GM21723 (cell line): ENCODE results near the gene ACO2.
"Not testable (repeated sequence)": the region's sequence is repeated elsewhere in the genome, so short reads cannot be mapped to it uniquely, and the experiment has no call there.

Experiments used
- ATAC-seq: cut with Tn5 transposase; IDR thresholded peaks from one replicate; pipeline ENCODE4 v1.9.1; 2021; ENCODE audit warnings: mild to moderate bottlenecking, moderate library complexity; ENCODE audit not compliant: unreplicated experiment

Gene ACO2

DNA sequence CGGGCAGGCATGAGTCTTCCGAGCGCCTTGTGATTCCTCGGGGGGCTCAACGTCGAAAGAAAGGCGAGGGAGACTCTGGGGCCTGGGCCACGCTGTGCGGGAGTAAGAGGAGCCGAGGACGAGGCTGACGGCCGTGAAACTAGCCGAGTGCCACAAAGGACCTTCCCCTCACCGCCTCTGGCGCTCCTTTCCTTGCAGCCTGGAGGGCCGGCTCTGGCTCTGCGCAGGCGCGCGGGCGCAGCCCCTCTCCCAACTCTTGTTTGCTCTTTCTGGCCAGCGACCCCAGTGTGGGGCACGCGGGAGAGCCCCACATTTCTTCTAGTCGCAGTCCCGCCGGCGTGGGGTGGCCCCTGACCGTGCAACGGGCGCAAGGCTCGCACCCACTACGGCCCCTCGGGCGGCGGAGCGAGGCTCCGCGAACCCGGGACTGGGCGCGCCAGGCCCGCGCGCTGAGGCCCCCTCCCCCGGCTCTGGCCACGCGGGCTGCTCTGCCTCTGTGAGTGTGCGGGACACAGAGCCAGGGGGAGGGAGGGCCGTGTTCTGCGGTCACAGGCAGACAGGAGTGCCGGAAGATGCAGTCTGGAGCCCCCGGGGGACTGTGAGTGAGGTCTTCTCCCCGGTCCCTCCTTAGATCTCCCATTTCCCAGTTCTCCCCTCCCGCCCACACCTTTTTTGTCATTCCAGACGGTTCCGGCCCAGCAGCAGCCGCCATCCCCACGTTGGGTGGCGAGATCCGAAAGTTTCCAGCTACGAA, 21.3 kb upstream of the ACO2 start:
- no peak for ATAC-seq

GRCh38 chr22:41448189-41448808, 20.6 kb upstream of the ACO2 start:
- ATAC-seq: peak; percentile 46

DNA sequence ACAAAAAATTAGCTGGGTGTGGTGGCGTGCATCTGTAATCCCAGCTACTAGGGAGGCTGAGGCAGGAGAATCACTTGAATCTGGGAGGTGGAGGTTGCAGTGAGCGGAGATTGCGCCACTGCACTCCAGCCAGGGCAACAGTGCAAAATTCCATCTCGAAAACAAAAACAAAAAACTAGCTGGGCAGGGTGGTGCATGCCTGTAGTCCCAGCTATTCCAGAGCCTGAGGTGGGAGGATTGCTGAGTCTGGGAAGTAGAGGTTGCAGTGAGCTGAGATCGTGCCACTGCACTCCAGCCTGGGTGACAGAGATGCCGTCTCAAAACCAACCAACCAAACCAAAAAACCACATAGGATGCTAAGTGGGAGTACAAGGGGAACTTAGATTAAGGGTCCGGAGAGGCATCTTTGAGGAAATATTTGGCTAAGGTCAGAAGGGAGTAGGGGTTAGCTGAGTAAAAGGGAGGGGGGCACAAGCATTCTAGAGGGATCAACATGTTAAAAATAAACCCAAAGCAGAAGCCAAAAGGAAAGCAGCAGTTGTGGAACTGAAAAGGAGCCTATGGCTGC, 10.7 kb upstream of the ACO2 start:
- no peak for ATAC-seq

DNA sequence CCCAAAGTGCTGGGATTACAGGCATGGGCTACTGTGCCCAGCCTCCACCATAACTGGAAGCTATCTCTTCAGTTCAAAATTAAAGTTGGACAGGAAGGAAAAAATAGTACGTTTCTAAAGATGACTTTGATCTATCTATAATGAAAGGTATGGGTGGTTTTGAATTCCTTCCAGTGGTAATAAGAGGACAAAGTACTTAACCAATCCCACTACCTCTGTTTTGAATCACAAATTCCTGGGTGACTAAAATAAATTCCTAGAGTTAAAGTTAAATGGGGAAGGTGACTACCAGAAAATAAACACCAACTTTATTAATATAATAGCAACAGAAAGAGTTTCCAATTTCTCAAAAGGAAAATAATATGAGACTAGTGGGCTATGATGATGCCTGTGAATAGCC, 9.5 kb upstream of the ACO2 start:
- ATAC-seq: no peak

GRCh38 chr22:41460071-41460470, 8.8 kb upstream of the ACO2 start:
- not testable (repeated sequence) for ATAC-seq

DNA sequence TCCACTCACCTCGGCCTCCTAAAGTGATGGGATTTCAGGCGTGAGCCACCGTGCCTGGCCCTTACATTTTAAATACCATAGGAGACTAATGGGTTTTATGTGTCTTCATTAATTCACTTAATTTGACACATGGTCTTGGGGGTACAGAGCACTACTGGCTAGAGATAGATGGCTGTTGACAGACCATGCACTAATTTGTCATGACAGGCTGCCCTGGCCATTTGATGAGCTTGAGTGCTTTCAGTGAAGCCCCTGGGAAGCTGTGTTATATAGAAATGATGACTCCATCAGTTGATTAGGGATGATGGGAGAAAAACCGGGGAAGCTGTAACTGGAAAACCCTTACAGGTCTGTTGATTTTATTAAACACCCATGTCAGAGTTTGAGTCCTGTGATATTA, 7.0 kb upstream of the ACO2 start:
- ATAC-seq: no peak

DNA sequence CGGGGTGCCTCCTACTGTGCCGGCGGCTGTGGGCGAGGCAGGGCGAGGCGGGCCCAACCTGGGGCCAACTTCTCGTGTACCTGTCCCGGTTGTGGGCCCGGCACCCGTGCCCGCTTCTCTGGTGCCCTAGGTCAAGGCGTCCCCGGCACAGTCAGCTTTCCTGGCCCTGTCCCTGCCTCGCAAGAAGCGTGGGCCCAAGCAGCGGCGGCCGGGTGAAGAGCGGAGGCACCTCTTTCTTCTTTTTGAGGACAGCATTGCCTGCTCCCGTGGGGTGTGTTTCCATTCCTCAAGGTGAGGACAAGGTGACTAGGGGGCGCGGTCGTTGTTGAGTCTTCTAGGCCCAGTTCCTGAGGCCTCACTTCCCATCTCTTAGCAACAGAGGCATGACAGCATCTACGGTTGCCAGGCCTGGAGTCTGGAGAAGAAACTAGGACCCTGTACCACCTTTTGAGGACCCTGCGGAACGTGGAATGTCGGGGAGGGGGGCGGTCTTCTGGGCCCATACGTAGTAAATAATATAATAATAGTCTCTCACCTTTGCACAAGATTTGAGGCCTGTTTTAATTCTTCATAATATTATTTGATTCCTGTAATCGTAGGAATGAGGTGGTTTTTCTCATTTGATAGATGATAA, 418 bp downstream of the ACO2 start:
- ATAC-seq: peak; percentile 29

DNA sequence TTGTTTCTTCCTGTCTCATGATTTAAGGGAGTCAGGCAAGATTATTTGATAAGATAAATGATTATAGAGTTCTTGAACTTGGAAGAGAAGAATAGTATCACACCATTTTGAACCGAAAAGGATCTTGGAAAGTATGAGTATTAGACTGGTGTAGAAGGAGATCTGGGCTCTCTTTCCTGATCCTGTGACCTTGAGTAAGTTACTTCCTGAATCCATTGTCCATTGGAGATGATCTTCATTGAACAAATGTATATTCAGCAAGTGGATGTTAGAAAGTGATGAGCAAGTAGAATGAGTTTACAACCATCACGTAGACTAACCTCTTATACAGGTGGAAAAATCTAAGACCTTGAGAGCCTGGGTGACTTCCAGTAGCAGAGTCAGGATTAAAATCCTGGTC, 2.0 kb downstream of the ACO2 start:
- ATAC-seq: no peak

GRCh38 chr22:41471568-41471967, 2.7 kb downstream of the ACO2 start:
- ATAC-seq: no peak

DNA sequence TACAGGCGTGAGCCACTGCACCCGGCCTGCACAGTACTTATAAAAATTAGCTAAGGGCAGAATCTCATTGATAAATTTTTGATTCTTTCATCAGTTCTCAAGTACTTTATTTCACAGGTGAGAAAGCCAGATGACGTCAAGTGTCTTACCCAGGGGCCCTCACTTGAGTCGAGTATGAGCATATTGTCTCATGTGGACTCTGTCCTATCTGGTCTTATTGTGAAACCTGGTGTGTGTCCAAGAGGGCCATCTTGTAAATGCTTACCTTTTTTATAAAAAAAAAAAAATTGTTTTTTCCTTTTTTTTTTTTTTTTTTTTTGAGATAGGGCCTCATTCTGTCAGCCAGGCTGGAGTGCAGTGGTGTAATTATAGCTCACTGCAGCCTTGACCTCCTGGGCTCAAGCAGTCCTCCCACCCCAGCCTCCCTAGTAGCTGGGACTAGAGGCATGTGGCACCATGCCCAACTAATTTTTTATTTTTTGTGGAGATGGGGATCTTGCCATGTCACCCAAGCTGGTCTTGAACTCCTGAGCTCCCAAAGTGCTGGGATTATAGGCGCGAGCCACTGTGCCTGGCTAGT, 6.0 kb downstream of the ACO2 start:
- no peak for ATAC-seq

- no peak for ATAC-seq
Measured at GRCh38 chr22:41478473-41478872, 9.6 kb downstream of the ACO2 start.

GRCh38 chr22:41478891-41479521, 10.1 kb downstream of the ACO2 start:
- no peak for ATAC-seq

DNA sequence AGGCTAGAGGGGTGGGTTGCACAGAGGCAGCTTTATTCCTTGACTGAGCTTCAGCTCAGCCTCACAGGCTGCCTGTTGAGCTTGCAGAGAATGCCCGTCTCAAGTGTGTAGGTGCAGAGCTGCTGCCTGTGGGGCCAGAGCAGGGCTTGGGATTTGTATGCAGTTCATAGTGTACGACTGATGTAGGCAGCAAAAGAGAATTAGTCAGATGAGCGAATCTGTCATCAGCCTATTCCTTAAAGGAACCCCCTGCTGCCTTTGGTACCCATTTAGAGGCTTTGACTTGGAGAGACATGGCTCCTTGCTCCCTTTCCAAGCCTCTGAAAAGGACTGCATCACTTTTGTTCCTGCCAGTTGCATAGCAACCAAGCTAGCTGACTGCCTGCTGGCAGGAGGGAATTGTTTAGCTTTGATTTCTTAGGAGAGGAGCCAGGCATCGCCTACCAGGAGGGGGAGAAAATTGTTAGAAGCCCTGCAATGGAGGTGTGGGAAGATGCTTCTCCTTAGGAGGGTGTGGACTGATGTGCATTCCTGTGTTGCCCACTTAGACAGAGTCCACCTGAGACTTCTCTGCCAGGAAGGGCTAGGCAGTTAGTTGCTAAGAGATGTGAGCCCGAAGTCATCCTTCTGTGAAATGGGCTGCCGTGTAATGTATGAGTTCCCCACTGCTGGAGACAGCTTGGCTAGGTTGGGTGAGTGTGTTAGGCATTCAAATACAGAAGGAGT, 10.9 kb downstream of the ACO2 start:
- no peak for ATAC-seq

GRCh38 chr22:41480397-41480735, 11.4 kb downstream of the ACO2 start:
- ATAC-seq: no peak

- no peak for ATAC-seq
Measured at GRCh38 chr22:41481131-41481830, 12.4 kb downstream of the ACO2 start.

DNA sequence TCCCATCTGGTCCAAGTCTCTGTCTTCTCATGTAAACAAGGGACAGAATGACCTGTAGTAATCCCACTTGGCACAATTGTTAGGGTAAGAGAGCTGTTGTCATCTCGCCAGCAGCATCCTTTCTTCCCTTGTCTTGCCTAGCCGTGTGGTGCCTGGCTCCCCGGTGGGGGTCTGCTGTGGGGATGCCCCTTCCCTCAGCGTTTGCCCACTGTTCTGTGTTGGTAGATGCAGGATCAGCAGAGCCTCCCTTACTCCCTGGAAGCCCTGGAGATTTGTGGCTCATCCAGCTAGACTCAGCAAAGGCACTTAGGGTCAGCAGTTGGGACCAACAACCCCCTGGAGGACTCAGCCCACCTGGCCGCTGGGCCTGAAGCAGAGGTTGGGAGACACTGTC, 13.0 kb downstream of the ACO2 start:
- no peak for ATAC-seq

DNA sequence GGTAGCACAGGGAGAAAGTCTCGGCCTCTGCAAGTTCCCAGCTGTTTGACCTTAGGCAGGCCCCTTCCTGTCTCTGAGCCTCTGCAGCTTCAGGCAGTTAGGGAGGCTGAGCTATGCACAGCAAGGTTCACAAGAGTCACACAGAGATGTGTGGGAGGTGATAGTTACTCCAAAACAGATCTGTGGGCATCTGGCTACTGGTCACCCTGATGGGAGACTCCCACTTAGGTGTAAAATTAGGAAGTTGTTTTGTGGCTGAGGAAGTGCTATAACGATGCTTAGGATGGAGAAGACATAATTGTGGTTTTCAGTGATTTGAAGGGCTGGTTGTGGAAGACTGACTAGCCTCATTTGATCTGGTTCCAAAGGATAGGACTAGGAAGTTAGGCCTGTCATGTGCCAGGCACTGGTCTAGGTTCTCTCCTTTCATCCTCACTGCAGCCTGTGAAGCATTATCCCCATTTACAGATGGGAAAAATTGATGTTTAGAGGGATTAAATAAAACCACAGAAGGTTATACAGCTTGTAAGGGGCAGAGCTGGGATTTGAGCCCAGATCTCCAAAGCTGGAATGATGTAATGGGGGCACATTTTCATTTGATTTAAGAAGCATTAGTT, 13.5 kb downstream of the ACO2 start:
- no peak for ATAC-seq

- no peak for ATAC-seq
Measured at GRCh38 chr22:41485033-41485432, 16.1 kb downstream of the ACO2 start.
